NCI-H1436 (cell line): ENCODE results near the gene OR1A1.
"Not testable (repeated sequence)": the region's sequence is repeated elsewhere in the genome, so short reads cannot be mapped to it uniquely, and the experiment has no call there.

Experiments used
- DNase-seq: peaks from one replicate; lab custom pipeline; 2025; lab: John Stamatoyannopoulos, UW

Gene OR1A1, protein sequence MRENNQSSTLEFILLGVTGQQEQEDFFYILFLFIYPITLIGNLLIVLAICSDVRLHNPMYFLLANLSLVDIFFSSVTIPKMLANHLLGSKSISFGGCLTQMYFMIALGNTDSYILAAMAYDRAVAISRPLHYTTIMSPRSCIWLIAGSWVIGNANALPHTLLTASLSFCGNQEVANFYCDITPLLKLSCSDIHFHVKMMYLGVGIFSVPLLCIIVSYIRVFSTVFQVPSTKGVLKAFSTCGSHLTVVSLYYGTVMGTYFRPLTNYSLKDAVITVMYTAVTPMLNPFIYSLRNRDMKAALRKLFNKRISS

GRCh38 chr17:3207367-3207766 is at the start of gene OR1A1:
Gene OR1A1, plus strand, starts transcription at chr17:3207667. Its CDS starts 7,954 bp downstream, at chr17:3215621.
- no peak for DNase-seq

DNA sequence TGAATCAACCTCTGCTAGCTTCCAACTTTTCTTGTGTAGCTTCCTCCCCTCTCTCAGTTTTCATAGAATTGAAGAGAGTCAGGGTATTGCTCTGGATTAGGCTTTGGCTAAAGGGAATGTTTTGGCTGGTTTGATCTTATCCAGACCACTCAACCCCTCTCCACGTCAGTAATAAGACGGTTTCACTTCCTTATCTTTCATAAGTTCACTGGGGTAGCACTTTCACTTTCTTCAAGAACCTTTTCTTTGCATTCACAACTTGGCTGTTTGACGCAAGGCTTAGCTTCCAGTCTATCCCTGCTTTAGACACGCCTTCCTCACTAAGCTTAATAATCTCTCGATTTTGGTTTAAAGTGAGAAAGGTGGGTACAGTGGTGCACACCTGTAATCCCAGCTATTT is 39.9 kb upstream of the OR1A1 start:
- DNase-seq, result no peak

DNA sequence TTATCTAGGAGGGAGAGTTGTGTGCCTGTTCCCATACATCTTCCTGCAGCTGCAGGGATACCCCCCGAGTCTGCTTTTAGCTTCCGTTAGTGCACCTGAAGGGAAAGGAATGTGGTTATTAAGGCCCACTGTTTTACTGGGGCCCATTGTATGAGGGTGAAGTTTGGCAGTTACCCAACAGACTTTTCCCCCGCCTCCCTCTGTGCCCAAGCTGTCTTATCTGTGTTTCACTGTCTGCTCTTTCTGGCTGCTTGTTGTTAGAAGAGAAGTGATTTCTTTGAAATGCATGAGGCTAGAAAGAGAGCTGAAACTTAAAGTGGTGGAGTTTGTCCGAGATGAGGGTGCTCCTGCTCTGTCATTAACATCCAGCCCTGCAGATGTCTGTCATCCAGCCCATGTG is 17.5 kb upstream of the OR1A1 start:
- DNase-seq, result no peak

DNA sequence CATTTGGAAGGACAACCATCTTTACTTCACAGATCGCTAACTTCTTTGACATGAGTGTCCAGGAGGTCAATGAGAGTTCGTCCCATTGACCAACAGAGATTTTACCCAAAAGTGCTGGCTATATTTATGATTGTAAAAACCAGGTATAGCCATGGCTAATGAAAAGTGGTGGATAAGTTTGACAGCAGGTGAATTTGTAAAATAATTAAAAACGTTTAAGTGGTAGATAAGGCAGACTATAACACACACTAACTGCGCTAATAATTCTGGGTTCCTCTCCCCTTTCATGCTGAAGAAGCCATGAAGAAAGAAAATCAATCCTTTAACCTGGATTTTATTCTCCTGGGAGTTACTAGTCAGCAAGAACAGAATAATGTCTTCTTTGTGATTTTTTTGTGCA is 10.2 kb upstream of the OR1A1 start, which contains the start of gene OR1A2:
Gene OR1A2, plus strand, starts transcription at position 301 of the 400 bp plus-strand sequence. Its CDS starts 0 bp downstream, at position 301.
- DNase-seq, result no peak

- no peak for DNase-seq
Measured at GRCh38 chr17:3208484-3208883, 1.0 kb downstream of the OR1A1 start.

DNA sequence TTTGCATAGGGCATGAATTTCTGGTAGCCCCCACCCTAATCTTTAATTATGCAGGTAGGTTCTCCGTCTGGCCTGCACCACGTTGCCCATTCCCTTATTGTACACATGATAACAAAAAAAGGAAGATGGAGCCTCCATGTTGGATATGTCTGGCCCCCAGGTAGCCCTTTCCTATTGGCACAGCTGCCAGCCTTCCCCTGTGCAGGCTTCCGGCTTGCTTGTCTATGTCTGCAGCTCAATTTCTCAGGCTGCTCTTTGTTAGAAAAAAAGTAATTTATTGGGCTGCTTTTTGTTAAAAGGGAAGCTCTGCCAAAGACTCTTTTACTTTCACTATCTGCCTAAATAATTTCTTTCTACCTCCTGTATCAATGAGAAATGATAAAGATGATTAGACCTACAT is 5.5 kb downstream of the OR1A1 start:
- no peak for DNase-seq

GRCh38 chr17:3213587-3213986 is 6.1 kb downstream of the OR1A1 start:
- no peak for DNase-seq

GRCh38 chr17:3219978-3220377 is 12.5 kb downstream of the OR1A1 start:
- not testable (repeated sequence) for DNase-seq

DNA sequence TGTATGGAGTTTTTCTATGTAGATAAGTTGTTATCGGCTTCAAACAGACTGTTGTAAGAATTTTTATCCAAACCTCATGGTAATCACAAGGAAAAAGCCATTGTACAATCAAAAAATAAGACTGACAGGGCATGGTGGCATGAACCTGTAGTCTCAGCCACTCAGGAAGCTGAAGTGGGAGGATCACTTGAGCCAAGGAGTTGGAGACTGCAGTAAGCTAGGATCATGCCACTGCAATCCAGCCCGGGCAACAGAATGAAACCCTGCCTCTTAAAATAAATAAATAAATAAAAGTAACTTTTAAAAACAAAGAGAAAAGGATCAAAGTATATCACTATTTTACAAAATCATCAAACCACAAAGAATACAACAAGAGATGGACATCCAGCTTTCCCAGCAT is 14.4 kb downstream of the OR1A1 start:
- no peak for DNase-seq

- no peak for DNase-seq
Measured at GRCh38 chr17:3222505-3222904, 15.0 kb downstream of the OR1A1 start.

DNA sequence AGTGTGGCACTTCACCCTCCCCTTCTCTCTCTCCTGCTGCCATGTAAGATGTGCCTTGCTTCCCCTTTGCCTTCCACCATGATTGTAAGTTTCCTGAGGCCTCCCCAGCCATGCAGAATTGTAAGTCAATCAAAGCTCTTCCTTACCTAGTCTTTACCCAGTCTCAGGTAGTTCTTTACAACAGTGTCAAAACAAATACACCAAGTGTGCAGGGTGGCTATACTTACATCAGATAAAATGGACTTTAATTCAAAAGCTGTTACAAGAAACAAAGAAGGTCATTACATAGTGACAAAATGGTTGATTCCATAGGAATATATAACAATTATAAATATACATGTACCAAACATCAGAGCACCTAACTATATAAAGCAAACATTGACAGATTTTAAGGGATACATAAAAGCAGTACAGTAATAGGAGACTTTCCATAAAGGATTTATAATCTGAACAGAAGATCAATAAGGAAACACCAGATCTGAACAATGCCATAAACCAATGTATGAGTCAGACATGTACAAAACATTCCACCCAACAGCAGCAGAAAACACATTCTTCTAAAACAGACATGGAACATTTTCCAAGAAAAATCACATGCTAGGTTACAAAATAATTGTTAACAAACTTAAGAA is 17.4 kb downstream of the OR1A1 start:
- not testable (repeated sequence) for DNase-seq

DNA sequence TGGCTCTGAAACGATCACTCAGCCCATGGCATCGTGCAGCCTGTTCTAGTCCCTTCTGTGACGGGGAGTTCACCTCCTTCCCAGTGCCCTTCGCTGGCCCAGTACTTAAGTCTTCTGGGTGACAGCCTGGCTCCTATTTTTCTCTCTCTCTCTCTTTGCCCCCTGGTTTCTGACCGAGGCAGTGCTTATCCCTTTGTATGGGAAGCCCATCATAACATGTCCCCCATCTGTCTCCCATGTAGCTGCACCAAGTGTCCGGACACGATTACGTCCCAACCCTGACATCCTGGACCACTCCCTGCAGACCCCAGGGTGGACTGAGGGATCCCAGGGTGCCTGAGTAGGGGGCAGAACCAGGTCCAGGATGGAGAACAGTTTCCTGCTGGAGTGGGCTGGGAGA is 24.8 kb downstream of the OR1A1 start:
- not testable (repeated sequence) for DNase-seq

GRCh38 chr17:3238685-3239084 is 31.2 kb downstream of the OR1A1 start:
- DNase-seq, result not testable (repeated sequence)

- DNase-seq, result not testable (repeated sequence)
Measured at GRCh38 chr17:3241044-3241443, 33.6 kb downstream of the OR1A1 start.

- DNase-seq, result not testable (repeated sequence)
Measured at GRCh38 chr17:3244841-3245240, 37.4 kb downstream of the OR1A1 start.

GRCh38 chr17:3249013-3249412 is 41.5 kb downstream of the OR1A1 start:
- not testable (repeated sequence) for DNase-seq

- DNase-seq, result no peak
Measured at GRCh38 chr17:3256575-3256974, 49.1 kb downstream of the OR1A1 start.

GRCh38 chr17:3260163-3260562 is 52.7 kb downstream of the OR1A1 start:
- no peak for DNase-seq

- no peak for DNase-seq
Measured at GRCh38 chr17:3260600-3260999, 53.1 kb downstream of the OR1A1 start.
